Left lung (tissue), 10 donors: ENCODE measurements around the gene TNFAIP8L3. TPM values are rescaled to one million over a fixed set of nuclear protein-coding genes. Genes with fewer than 3 reads are reported as not detected.

Experiments used
- ATAC-seq: fragments of 200-7000 bp; cut with Tn5 transposase; one replicate; pipeline ENCODE4 v1.9.1; 2020; ENCODE audit warnings: moderate library complexity
- DNase-seq, 4 donors: peaks; one replicate each; pipeline ENCODE4 v3.0.0-alpha.2; 2013 to 2020
- H3K27ac ChIP-seq, 2 donors: fragments of 200-600 bp; sonication (generic) in 1 of 2; one replicate each; pipeline versions ENCODE4 v1.5.0 to v1.8.0; 2020 to 2021
- H3K27me3 ChIP-seq, 2 donors: fragments of 200-600 bp; sonication (generic) in 1 of 2; one replicate each; pipeline versions ENCODE4 v1.5.0 to v1.8.0; 2020 to 2021
- H3K36me3 ChIP-seq, 2 donors: fragments of 200-600 bp; sonication (generic) in 1 of 2; one replicate each; pipeline versions ENCODE4 v1.5.0 to v1.8.0; 2020 to 2021
- H3K4me1 ChIP-seq, 2 donors: fragments of 200-600 bp; one replicate each; pipeline ENCODE4 v1.8.0; 2021
- H3K4me3 ChIP-seq, 2 donors: fragments of 200-600 bp; sonication (generic) in 1 of 2; one replicate each; pipeline versions ENCODE4 v1.5.0 to v1.8.0; 2020 to 2021; ENCODE audit warnings: mild to moderate bottlenecking in 1 of 2
- H3K9me3 ChIP-seq, 2 donors: fragments of 200-600 bp; sonication (generic) in 1 of 2; one replicate each; pipeline versions ENCODE4 v1.5.0 to v1.8.0; 2020 to 2021
- intact Hi-C, 2 donors: fragments of 100-400 bp; cut with DNase I; formaldehyde crosslinking; loops; one replicate each; pipeline versions ENCODE4 v1.11.2 to v1.14.2; 2022
- polyA plus RNA-seq, 6 donors: library from polyadenylated mRNA; unstranded; fragments of 120-200 nt; gene quantifications; one replicate each; pipeline ENCODE4 v1.2.1, GENCODE V29; 2013; ENCODE audit not compliant: insufficient read length in 6 of 6
- total RNA-seq, 2 donors: library from RNA; stranded (reverse); fragmentation: NEBNext Ultra II Directional; extraction: Animal tissue kit (Norgen Biotek cat#: 25700); gene quantifications; one replicate each; pipeline ENCODE4 v1.2.1, GENCODE V29; 2021
- TF ChIP-seq, protein P1 (sequence below), 2 donors: fragments of 200-600 bp; sonication (generic) in 1 of 2; IDR thresholded peaks; one replicate each; pipeline versions ENCODE4 v1.5.0 to v1.8.0; 2021; ENCODE audit warnings: antibody characterized with exemption in 2 of 2
- donor health status: DM: no; HTN: yes; CAD: no.
- donor health status: DM: no; HTN: no; CAD: no.

The TNFAIP8L3 gene
- total and polyA plus RNA-seq, 8 donors, result 3.0 to 25.0 (median 4.4) TPM

DNA sequence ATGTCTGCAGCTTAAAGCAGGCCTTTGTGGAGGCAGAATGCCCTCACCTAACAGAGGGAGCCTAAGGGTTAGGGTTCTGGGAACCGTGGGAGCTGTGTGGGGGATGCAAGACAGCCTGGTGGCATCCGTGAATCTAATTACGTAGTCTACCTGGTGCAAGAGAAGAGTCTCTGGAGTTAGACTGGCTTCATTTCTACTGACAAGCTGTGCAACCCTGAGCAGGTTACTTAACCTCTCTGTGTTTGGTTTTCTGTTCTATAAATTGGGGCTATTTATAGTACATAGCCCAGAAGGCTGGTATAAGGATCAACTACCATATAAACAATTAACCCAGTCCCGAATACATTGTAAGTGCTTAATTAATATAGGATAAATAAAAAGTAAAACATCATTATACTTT lies 8.3 kb downstream of the TNFAIP8L3 start:
- no peaks in the 10 kb centered on the region for H3K4me1 ChIP-seq
- intact Hi-C loops, result no loop called here
- H3K27me3 ChIP-seq, result peaks cover 0 to 35% of the 10 kb centered on the region in 2 donors
- no peak overlapping the region for H3K27ac ChIP-seq
- TF ChIP-seq, protein P1, sequence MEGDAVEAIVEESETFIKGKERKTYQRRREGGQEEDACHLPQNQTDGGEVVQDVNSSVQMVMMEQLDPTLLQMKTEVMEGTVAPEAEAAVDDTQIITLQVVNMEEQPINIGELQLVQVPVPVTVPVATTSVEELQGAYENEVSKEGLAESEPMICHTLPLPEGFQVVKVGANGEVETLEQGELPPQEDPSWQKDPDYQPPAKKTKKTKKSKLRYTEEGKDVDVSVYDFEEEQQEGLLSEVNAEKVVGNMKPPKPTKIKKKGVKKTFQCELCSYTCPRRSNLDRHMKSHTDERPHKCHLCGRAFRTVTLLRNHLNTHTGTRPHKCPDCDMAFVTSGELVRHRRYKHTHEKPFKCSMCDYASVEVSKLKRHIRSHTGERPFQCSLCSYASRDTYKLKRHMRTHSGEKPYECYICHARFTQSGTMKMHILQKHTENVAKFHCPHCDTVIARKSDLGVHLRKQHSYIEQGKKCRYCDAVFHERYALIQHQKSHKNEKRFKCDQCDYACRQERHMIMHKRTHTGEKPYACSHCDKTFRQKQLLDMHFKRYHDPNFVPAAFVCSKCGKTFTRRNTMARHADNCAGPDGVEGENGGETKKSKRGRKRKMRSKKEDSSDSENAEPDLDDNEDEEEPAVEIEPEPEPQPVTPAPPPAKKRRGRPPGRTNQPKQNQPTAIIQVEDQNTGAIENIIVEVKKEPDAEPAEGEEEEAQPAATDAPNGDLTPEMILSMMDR (IDR thresholded peaks at IDR 0.05), result no peak
- no peak for ATAC-seq
- H3K9me3 ChIP-seq, result no peaks in the 10 kb centered on the region
- no peak overlapping the region for H3K4me3 ChIP-seq
- no peaks in the 10 kb centered on the region for H3K36me3 ChIP-seq
- DNase-seq, result no peak

DNA sequence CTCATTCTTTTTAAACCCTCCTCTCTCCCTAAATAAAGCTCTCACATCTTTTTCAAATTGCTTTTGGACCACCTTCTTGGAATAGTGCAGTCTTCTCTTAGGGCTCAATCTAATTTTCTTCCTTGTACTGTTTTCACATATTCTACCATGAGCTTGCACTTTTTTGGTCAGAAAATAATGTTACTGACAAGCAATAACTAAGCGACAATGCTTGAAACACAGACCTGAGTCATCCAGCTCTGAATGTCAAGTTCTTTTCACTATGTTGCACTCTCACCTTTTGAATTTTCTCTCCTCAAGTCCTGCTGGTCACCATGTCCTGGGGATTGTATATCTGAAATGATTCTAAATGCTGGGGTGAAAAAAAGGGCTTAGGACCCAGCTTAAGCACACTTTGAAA lies 8.9 kb downstream of the TNFAIP8L3 start:
- TF ChIP-seq, protein P1 (IDR thresholded peaks at IDR 0.05), result no peak
- Histone ChIP-seq H3K27me3 (peaks cover 0 to 28% of the 10 kb centered on the region in 2 donors), H3K9me3 (no peaks in the 10 kb centered on the region), H3K4me1 (no peaks in the 10 kb centered on the region), H3K4me3 (no peak overlapping the region), H3K27ac (no peak overlapping the region), H3K36me3 (no peaks in the 10 kb centered on the region)
- intact Hi-C loops, result no loop called here
- ATAC-seq (no peak), DNase-seq (no peak)

DNA sequence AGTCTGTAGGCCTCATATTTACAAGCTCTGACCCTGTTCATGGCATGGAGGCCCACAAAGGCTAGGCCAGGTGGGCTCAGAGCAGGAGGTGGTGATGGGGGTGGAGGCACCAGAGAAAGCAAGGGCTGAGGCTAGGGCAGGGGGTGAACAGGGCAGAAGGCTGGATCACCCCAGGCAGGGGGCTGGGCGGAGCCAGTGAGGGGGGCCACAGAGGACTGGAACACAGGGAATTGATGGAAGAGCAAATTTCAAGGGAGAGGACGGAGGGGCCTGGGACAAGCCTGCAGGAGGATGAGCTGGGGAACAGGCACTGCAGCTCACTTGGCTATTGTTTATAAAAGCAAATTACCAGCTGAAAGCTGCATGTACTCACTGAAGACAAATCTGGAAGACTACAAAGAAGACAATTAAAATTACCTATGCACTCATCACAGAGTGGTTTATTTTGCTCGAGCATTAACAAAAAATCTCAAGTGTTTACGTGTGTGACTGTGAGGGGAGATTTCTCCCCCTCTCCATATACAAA lies 11.0 kb downstream of the TNFAIP8L3 start:
- DNase-seq, result no peak
- Histone ChIP-seq H3K4me1 (no peaks in the 10 kb centered on the region), H3K27ac (no peak overlapping the region), H3K36me3 (no peaks in the 10 kb centered on the region), H3K4me3 (no peak overlapping the region), H3K9me3 (no peaks in the 10 kb centered on the region), H3K27me3 (peaks cover 0 to 8% of the 10 kb centered on the region in 2 donors)
- TF ChIP-seq, protein P1 (IDR thresholded peaks at IDR 0.05), result no peak
- ATAC-seq, result no peak
- intact Hi-C loops, result no loop called here

DNA sequence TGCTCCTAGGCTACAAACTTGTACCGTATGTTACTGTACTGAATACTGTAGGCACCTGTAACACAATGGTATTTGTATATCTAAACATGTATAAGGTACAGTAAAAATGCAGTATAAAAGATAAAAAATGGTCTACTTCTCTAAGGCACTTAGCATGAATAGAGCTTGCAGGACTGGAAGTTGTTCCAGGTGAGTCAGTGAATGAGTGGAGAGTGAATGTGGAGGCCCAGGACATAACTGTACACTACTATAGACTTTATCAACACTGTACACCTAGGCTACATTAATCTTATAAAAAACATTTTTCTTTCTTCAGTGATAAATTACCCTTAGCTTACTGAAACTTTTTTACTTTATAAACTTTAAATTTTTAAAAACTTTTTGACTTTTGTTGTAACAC lies 12.5 kb downstream of the TNFAIP8L3 start:
- ATAC-seq (no peak), DNase-seq (no peak)
- H3K4me3 ChIP-seq, result no peak overlapping the region
- peaks cover 0 to 4% of the 10 kb centered on the region in 2 donors for H3K27me3 ChIP-seq
- TF ChIP-seq, protein P1 (IDR thresholded peaks at IDR 0.05), result no peak
- no peaks in the 10 kb centered on the region for H3K36me3 ChIP-seq
- peaks cover 0 to 2% of the 10 kb centered on the region in 2 donors for H3K4me1 ChIP-seq
- H3K9me3 ChIP-seq, result no peaks in the 10 kb centered on the region
- intact Hi-C loops, result no loop called here
- no peak overlapping the region for H3K27ac ChIP-seq

DNA sequence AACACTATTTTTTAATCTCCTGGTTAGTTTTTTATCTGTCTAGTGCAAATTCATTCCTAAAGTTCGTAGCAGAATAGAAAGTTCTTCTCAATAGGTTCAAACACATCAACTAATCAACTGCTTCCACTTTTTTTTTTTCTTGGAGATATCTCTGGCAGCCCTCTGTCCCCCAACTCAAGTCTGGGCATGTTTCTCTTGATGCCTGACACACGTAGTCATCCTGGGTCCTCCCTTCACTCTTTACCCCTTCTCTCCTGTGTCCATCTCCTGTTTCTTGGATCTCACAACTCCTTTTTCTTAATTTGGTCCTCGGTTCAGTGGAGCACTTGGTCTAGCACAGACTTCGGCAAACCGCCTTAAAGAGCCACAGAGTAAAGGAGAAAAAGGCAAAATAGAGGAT lies 14.4 kb downstream of the TNFAIP8L3 start:
- TF ChIP-seq, protein P1 (IDR thresholded peaks at IDR 0.05), result no peak
- Histone ChIP-seq H3K27me3 (peaks cover 0 to 4% of the 10 kb centered on the region in 2 donors), H3K27ac (no peak overlapping the region), H3K4me1 (peaks cover 0 to 9% of the 10 kb centered on the region in 2 donors), H3K4me3 (no peak overlapping the region), H3K9me3 (no peaks in the 10 kb centered on the region), H3K36me3 (no peaks in the 10 kb centered on the region)
- DNase-seq, result no peak
- ATAC-seq, result no peak
- intact Hi-C loops, result no loop called here
